ENCODE data around the gene NETO1. TPM values are rescaled to one million over a fixed set of nuclear protein-coding genes. Genes with fewer than 3 reads are reported as not detected.

Gene NETO1
- total and polyA plus RNA-seq, 4 donors = not detected

DNA sequence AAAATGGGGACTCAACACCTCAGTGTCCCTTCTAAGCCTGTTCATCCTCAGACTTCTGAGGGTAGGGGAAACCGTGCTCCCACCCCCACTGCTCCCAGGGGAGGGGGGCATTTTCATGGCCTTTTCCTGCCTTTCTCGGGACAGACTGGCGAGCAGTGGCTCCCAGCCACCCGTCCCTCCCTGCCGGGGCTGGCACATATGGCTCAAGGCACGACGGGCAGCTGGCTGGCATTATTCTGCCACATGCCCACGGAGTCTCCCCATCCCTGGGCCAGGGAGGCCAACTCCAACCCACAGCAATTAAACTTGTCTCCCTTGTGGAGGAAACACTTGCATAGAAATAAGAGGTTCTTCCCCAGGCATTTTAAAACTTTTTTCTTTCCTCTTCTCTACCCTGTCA is 175.2 kb downstream of the NETO1 start:
- no peaks in the 10 kb centered on the region for H3K4me1 ChIP-seq (ENCODE audit: control insufficient read depth in 4 of 4, insufficient read depth in 4 of 4, low read length in 3 of 4)
- no peaks in the 10 kb centered on the region for H3K36me3 ChIP-seq (ENCODE audit: control insufficient read depth in 4 of 4, insufficient read depth in 3 of 4, low read depth in 1 of 4, low read length in 3 of 4)
- peaks cover 0 to 9% (median 1%) of the 10 kb centered on the region in 4 donors for H3K27me3 ChIP-seq (ENCODE audit: control insufficient read depth in 4 of 4, insufficient read depth in 4 of 4, low read length in 3 of 4)
- 39% methylated on average over 8 of the region's 8 CpGs for WGBS
- TF ChIP-seq EGR1 (IDR thresholded peaks at IDR 0.05; ENCODE audit: low read depth in 2 of 2) (no peak), HNF4G (IDR thresholded peaks at IDR 0.05) (no peak), FOXA1 (IDR thresholded peaks at IDR 0.05) (no peak), FOXA2 (IDR thresholded peaks at IDR 0.05) (no peak), RAD21 (IDR thresholded peaks at IDR 0.05) (no peak), GABPA (IDR thresholded peaks at IDR 0.05 in 1 of 2, conservative IDR thresholded peaks at IDR 0.05 in 1 of 2) (no peak), TAF1 (conservative IDR thresholded peaks at IDR 0.05) (no peak), SP1 (IDR thresholded peaks at IDR 0.05) (no peak), HNF4A (conservative IDR thresholded peaks at IDR 0.05) (no peak), JUND (IDR thresholded peaks at IDR 0.05) (no peak), YY1 (IDR thresholded peaks at IDR 0.05) (no peak), NR2F2 (IDR thresholded peaks at IDR 0.05) (no peak), RXRA (IDR thresholded peaks at IDR 0.05) (no peak)
- TF ChIP-seq, protein P1, sequence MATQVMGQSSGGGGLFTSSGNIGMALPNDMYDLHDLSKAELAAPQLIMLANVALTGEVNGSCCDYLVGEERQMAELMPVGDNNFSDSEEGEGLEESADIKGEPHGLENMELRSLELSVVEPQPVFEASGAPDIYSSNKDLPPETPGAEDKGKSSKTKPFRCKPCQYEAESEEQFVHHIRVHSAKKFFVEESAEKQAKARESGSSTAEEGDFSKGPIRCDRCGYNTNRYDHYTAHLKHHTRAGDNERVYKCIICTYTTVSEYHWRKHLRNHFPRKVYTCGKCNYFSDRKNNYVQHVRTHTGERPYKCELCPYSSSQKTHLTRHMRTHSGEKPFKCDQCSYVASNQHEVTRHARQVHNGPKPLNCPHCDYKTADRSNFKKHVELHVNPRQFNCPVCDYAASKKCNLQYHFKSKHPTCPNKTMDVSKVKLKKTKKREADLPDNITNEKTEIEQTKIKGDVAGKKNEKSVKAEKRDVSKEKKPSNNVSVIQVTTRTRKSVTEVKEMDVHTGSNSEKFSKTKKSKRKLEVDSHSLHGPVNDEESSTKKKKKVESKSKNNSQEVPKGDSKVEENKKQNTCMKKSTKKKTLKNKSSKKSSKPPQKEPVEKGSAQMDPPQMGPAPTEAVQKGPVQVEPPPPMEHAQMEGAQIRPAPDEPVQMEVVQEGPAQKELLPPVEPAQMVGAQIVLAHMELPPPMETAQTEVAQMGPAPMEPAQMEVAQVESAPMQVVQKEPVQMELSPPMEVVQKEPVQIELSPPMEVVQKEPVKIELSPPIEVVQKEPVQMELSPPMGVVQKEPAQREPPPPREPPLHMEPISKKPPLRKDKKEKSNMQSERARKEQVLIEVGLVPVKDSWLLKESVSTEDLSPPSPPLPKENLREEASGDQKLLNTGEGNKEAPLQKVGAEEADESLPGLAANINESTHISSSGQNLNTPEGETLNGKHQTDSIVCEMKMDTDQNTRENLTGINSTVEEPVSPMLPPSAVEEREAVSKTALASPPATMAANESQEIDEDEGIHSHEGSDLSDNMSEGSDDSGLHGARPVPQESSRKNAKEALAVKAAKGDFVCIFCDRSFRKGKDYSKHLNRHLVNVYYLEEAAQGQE (IDR thresholded peaks at IDR 0.05) = no peak
- TF ChIP-seq, protein P2, sequence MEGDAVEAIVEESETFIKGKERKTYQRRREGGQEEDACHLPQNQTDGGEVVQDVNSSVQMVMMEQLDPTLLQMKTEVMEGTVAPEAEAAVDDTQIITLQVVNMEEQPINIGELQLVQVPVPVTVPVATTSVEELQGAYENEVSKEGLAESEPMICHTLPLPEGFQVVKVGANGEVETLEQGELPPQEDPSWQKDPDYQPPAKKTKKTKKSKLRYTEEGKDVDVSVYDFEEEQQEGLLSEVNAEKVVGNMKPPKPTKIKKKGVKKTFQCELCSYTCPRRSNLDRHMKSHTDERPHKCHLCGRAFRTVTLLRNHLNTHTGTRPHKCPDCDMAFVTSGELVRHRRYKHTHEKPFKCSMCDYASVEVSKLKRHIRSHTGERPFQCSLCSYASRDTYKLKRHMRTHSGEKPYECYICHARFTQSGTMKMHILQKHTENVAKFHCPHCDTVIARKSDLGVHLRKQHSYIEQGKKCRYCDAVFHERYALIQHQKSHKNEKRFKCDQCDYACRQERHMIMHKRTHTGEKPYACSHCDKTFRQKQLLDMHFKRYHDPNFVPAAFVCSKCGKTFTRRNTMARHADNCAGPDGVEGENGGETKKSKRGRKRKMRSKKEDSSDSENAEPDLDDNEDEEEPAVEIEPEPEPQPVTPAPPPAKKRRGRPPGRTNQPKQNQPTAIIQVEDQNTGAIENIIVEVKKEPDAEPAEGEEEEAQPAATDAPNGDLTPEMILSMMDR (IDR thresholded peaks at IDR 0.05; ENCODE audit: low read depth, low read length, missing input control) = no peak
- TF ChIP-seq, protein P3, sequence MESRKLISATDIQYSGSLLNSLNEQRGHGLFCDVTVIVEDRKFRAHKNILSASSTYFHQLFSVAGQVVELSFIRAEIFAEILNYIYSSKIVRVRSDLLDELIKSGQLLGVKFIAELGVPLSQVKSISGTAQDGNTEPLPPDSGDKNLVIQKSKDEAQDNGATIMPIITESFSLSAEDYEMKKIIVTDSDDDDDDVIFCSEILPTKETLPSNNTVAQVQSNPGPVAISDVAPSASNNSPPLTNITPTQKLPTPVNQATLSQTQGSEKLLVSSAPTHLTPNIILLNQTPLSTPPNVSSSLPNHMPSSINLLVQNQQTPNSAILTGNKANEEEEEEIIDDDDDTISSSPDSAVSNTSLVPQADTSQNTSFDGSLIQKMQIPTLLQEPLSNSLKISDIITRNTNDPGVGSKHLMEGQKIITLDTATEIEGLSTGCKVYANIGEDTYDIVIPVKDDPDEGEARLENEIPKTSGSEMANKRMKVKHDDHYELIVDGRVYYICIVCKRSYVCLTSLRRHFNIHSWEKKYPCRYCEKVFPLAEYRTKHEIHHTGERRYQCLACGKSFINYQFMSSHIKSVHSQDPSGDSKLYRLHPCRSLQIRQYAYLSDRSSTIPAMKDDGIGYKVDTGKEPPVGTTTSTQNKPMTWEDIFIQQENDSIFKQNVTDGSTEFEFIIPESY (IDR thresholded peaks at IDR 0.05) = no peak
- TF ChIP-seq, protein P4, sequence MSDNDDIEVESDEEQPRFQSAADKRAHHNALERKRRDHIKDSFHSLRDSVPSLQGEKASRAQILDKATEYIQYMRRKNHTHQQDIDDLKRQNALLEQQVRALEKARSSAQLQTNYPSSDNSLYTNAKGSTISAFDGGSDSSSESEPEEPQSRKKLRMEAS (IDR thresholded peaks at IDR 0.05) = no peak
- TF ChIP-seq, protein P5, sequence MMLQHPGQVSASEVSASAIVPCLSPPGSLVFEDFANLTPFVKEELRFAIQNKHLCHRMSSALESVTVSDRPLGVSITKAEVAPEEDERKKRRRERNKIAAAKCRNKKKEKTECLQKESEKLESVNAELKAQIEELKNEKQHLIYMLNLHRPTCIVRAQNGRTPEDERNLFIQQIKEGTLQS (IDR thresholded peaks at IDR 0.05) = no peak
- DNase-seq (ENCODE audit: low spot score) = no peak
- H3K27ac ChIP-seq (ENCODE audit: low read depth in 1 of 2, low read length in 2 of 2) = no peak overlapping the region
- no peaks in the 10 kb centered on the region for H3K9me3 ChIP-seq (ENCODE audit: control insufficient read depth in 4 of 4, low read length in 3 of 4)
- H3K4me3 ChIP-seq (ENCODE audit: low read depth in 1 of 3, low read length in 3 of 3) = no peak overlapping the region
- no peak overlapping the region for H3K9ac ChIP-seq (ENCODE audit: low read depth in 1 of 2, low read length in 2 of 2)

Small RNA genes lying within 50 kb of the gene (small RNA-seq; reads per million reads assigned to genes)
- gene MIR548AV = not detected
- 0.86 reads per million, percentile 74 among the genes with 10 or more reads in this experiment for gene RNA5SP460
